ENCODE data around the gene KIAA1755. TPM values are rescaled to one million over a fixed set of nuclear protein-coding genes. Genes with fewer than 3 reads are reported as not detected.

Gene KIAA1755
- total RNA-seq, 1 experiment from 2014 or later = 0.17 TPM

GRCh38 chr20:38179846-38180245 is 80.7 kb downstream of the KIAA1755 start:
- H3K36me3 Mint-ChIP-seq (ENCODE audit: insufficient read depth in 1 of 3, low read depth in 3 of 3) = no peaks in the 10 kb centered on the region
- DNase-seq = no peak

More at GRCh38 chr20:38179846-38180245, 80.7 kb downstream of the KIAA1755 start:
- Histone ChIP-seq H2BK20ac (ENCODE audit: low read depth, low read length, poor library complexity, severe bottlenecking) (no peak overlapping the region), H2BK120ac (ENCODE audit: low read depth, low read length, poor library complexity, severe bottlenecking) (no peak overlapping the region), H3T11ph (ENCODE audit: low read length) (no peak overlapping the region), H2BK5ac (ENCODE audit: insufficient read length, low read length) (no peak overlapping the region), H4K8ac (replicated peaks; ENCODE audit: insufficient read length, low read depth, low read length) (no peak overlapping the region), H3K27me3 (ENCODE audit: insufficient read depth, low read length) (no peaks in the 10 kb centered on the region), H3K27ac (ENCODE audit: insufficient read length, low read depth, low read length) (no peak overlapping the region), H3K4me1 (ENCODE audit: insufficient read depth, low read length) (no peaks in the 10 kb centered on the region), H3K9me3 (ENCODE audit: control insufficient read depth, low read depth, low read length) (no peaks in the 10 kb centered on the region), H3K18ac (ENCODE audit: insufficient read length, low read depth, low read length) (no peak overlapping the region), H3K79me1 (ENCODE audit: insufficient read depth, low read depth, low read length, poor library complexity, severe bottlenecking) (no peaks in the 10 kb centered on the region), H3K9ac (ENCODE audit: extremely low read depth, insufficient read length, low read length) (no peak overlapping the region), H3K23ac (ENCODE audit: insufficient read length, low read depth, low read length) (no peak overlapping the region), H3K79me2 (ENCODE audit: insufficient read depth, low read length) (no peaks in the 10 kb centered on the region), H3K56ac (ENCODE audit: insufficient read length, low read depth, low read length) (no peak overlapping the region), H4K5ac (ENCODE audit: insufficient read length, low read depth, low read length) (no peak overlapping the region), H3K14ac (ENCODE audit: insufficient read depth, low read length) (no peak overlapping the region), H2BK15ac (ENCODE audit: low read depth, low read length) (no peak overlapping the region), H4K20me1 (ENCODE audit: control insufficient read depth, insufficient read depth, insufficient read length) (no peaks in the 10 kb centered on the region), H3K4ac (ENCODE audit: low read depth, low read length) (no peak overlapping the region), H4K91ac (ENCODE audit: insufficient read length, low read depth, low read length) (no peak overlapping the region), H2AFZ (ENCODE audit: low read length) (no peak overlapping the region), H2BK12ac (ENCODE audit: insufficient read length, low read depth, low read length) (no peak overlapping the region), H3K4me2 (ENCODE audit: insufficient read depth, insufficient read length, low read length) (no peak overlapping the region), H3K23me2 (ENCODE audit: insufficient read length, low read depth, low read length, poor library complexity, severe bottlenecking) (no peaks in the 10 kb centered on the region), H2AK5ac (ENCODE audit: insufficient read length, low read length) (no peak overlapping the region)
- no peaks in the 10 kb centered on the region for H3K9me3 Mint-ChIP-seq
- H3K4me1 Mint-ChIP-seq = peaks cover 0 to 7% of the 10 kb centered on the region in 2 experiments; a peak in 2 of 4 replicates
- WGBS (ENCODE audit: extremely low coverage, insufficient read length, low lambda C conversion rate) = no CpG with 5 or more reads among the region's 6 CpGs
- H3K27ac Mint-ChIP-seq = no peak overlapping the region
- no peak overlapping the region for H3K4me3 Mint-ChIP-seq
- peaks cover 4% of the 10 kb centered on the region for H3K27me3 Mint-ChIP-seq (ENCODE audit: low read depth)
- TF ChIP-seq CTCF (conservative IDR thresholded peaks at IDR 0.05) = no peak

All from H9 (cell line).